OCI-LY1 (cell line): Measurements from ENCODE around the gene AKTIP.

Source experiments
- CTCF ChIP-seq: fragments of 200-600 bp; sonication (generic), shearing (Covaris generic); IDR thresholded peaks from 2 replicates; pipeline ENCODE4 v1.5.1; 2017; ENCODE audit warnings: mild to moderate bottlenecking, antibody characterized with exemption, low read length, moderate library complexity, mixed read lengths
- EZH2 ChIP-seq: fragments of 200-600 bp; sonication (generic), shearing (Covaris generic); IDR thresholded peaks from 2 replicates; pipeline ENCODE4 v1.8.0; 2017; ENCODE audit warnings: borderline replicate concordance, mixed run types, mild to moderate bottlenecking, antibody characterized with exemption, low read length, moderate library complexity, mixed read lengths

GRCh38 chr16:53519417-53520091 is 16.5 kb upstream of the AKTIP start:
- TF ChIP-seq CTCF (no peak), EZH2 (no peak)
